WTC11 (cell line): ENCODE results near the gene CD2AP.

Experiments used
- CTCF ChIP-seq: fragments of 200-600 bp; IDR thresholded peaks from 2 replicates; pipeline ENCODE4 v1.8.0; 2022; ENCODE audit warnings: antibody characterized with exemption
- MAX ChIP-seq: sonication (generic); formaldehyde crosslinking; IDR thresholded peaks from 2 replicates; pipeline ENCODE4 v1.8.0; 2022; ENCODE audit warnings: mild to moderate bottlenecking, missing genetic modification reagents
- NR3C1 ChIP-seq: sonication (generic); formaldehyde crosslinking; conservative IDR thresholded peaks from 2 replicates; pipeline ENCODE4 v1.8.1; 2023; ENCODE audit warnings: low read depth, mild to moderate bottlenecking, missing genetic modification reagents
- SP1 ChIP-seq: sonication (generic); formaldehyde crosslinking; conservative IDR thresholded peaks from 2 replicates; pipeline ENCODE4 v1.8.1; 2022; ENCODE audit warnings: missing genetic modification reagents
- TEAD4 ChIP-seq: sonication (generic); formaldehyde crosslinking; IDR thresholded peaks from 2 replicates; pipeline ENCODE4 v1.8.0; 2022; ENCODE audit warnings: mild to moderate bottlenecking, missing genetic modification reagents
- ZNF121 ChIP-seq: sonication (generic); formaldehyde crosslinking; IDR thresholded peaks from 2 replicates; pipeline ENCODE4 v1.8.0; 2023; ENCODE audit warnings: missing genetic modification reagents
- ZNF532 ChIP-seq: fragments of 250-450 bp; sonication (Bioruptor Pico); IDR thresholded peaks from 2 replicates; pipeline ENCODE4 v1.9.0; 2021; ENCODE audit warnings: mild to moderate bottlenecking, borderline replicate concordance

GRCh38 chr6:47593979-47594378 is 116.4 kb downstream of the CD2AP start:
- no peak for TF ChIP-seq SP1 (CRISPR knock-in tag)
- TF ChIP-seq TEAD4 = no peak
- no peak for TF ChIP-seq CTCF
- TF ChIP-seq ZNF121 (CRISPR knock-in tag) = no peak
- TF ChIP-seq MAX (CRISPR knock-in tag) = no peak
- TF ChIP-seq ZNF532 (CRISPR knock-in tag) = no peak
- no peak for TF ChIP-seq NR3C1 (CRISPR knock-in tag)
